ENCODE data around the gene SETD4. TPM values are rescaled to one million over a fixed set of nuclear protein-coding genes. Genes with fewer than 3 reads are reported as not detected.

The SETD4 gene
- total RNA-seq, 2 donors from 2014 or later, result 14.1 to 18.3 TPM

DNA sequence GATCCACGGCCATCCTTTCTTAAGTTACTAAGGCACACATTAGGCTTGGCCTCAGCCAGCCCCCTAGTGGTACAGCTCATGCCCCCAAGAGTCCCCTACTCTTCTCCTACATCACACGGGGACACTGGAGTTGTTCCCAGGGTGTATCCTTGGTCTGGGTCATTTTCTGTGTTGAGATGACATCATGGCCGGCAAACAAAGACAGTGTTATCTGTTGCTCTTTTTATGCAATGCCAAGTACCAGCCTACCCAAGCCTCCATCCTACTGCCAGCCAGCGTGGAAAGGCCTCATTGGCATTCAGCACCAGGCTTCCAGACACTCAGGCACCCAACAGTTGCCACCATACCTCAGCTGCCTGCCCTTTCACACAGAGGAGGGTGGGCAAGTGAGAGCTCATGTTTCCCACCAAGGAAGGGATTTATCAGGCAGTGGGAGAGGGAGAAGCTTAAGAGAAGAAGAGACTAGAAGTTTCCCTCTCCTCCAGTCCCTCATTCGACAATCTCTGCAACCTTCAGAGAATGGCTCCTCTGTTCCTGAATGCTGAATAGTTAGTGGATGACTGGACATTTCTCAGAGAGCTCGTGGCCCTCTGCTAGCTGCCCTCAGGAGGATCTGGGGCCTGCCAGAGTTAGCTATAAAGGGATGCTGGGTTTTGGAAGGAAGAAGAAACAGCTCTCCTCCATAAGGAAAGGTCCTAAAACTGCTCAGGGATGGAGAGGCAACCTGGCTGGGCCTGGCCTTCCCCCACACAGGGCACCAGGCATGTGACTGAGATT, 27.2 kb upstream of the SETD4 start:
- no peaks in the 10 kb centered on the region for H3K27me3 ChIP-seq (replicated peaks; ENCODE audit: insufficient read depth)
- no peak for ATAC-seq (ENCODE audit: insufficient number of reproducible peaks, low FRiP score, low read depth)
- H3K9me3 ChIP-seq, result no peaks in the 10 kb centered on the region
- H3K4me3 ChIP-seq, result no peak overlapping the region
- no peaks in the 10 kb centered on the region for H3K4me1 ChIP-seq (ENCODE audit: control insufficient read depth in 1 of 2, low read depth in 2 of 2)
- DNase-seq (ENCODE audit: low spot score), result no peak
- TF ChIP-seq, protein P1, sequence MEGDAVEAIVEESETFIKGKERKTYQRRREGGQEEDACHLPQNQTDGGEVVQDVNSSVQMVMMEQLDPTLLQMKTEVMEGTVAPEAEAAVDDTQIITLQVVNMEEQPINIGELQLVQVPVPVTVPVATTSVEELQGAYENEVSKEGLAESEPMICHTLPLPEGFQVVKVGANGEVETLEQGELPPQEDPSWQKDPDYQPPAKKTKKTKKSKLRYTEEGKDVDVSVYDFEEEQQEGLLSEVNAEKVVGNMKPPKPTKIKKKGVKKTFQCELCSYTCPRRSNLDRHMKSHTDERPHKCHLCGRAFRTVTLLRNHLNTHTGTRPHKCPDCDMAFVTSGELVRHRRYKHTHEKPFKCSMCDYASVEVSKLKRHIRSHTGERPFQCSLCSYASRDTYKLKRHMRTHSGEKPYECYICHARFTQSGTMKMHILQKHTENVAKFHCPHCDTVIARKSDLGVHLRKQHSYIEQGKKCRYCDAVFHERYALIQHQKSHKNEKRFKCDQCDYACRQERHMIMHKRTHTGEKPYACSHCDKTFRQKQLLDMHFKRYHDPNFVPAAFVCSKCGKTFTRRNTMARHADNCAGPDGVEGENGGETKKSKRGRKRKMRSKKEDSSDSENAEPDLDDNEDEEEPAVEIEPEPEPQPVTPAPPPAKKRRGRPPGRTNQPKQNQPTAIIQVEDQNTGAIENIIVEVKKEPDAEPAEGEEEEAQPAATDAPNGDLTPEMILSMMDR (IDR thresholded peaks at IDR 0.05), result no peak
- H3K36me3 ChIP-seq, result no peaks in the 10 kb centered on the region
- no peak overlapping the region for H3K27ac ChIP-seq

DNA sequence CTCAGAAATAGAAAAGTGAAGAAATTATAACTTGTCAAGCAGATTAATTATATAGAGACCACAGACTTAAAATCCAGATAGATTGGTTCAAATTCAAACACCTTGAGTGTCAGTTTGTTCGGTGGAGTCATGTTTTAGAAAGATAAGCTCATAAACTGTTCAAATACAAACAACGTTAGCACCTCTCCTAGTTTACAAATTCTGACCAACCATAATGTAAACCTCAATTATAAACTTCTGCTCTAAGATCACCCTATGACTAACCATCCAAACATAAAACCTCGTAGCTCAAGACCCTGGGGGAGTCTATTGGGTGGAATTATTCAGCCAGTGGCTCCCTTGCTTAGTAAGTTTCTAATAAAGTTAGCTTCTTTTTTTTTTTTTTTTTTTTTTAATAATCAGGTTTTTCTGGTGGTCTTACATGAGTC, 21.9 kb upstream of the SETD4 start:
- Histone ChIP-seq H3K27me3 (replicated peaks; ENCODE audit: insufficient read depth) (no peaks in the 10 kb centered on the region), H3K36me3 (no peaks in the 10 kb centered on the region), H3K9me3 (no peaks in the 10 kb centered on the region), H3K4me3 (no peak overlapping the region), H3K4me1 (ENCODE audit: control insufficient read depth in 1 of 2, low read depth in 2 of 2) (no peaks in the 10 kb centered on the region), H3K27ac (no peak overlapping the region)
- ATAC-seq (ENCODE audit: insufficient number of reproducible peaks, low FRiP score, low read depth) (no peak), DNase-seq (ENCODE audit: low spot score) (no peak)
- TF ChIP-seq, protein P1 (IDR thresholded peaks at IDR 0.05), result no peak

DNA sequence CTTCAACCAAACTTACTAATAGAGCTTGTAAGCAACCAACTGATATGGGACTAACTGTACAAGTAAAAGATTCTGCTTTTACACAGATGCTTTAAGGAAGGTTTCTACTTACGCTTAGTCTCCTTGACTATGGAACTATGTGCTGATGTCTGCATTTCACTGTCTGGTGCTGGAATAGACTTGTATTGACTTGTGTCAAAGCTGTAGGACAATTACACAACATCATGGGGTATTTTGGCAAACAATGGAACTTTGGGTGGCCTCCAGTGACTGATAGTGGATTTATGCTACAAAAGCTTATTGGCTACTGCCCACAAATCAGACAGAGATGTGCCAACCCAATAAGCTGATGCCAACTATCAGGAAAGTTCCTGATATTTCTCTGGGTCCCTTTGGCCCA, 20.1 kb upstream of the SETD4 start:
- TF ChIP-seq, protein P1 (IDR thresholded peaks at IDR 0.05), result no peak
- H3K36me3 ChIP-seq, result no peaks in the 10 kb centered on the region
- H3K4me1 ChIP-seq (ENCODE audit: control insufficient read depth in 1 of 2, low read depth in 2 of 2), result no peaks in the 10 kb centered on the region
- ATAC-seq (ENCODE audit: insufficient number of reproducible peaks, low FRiP score, low read depth), result no peak
- DNase-seq (ENCODE audit: low spot score), result no peak
- no peak overlapping the region for H3K4me3 ChIP-seq
- no peaks in the 10 kb centered on the region for H3K9me3 ChIP-seq
- no peaks in the 10 kb centered on the region for H3K27me3 ChIP-seq (replicated peaks; ENCODE audit: insufficient read depth)
- no peak overlapping the region for H3K27ac ChIP-seq

DNA sequence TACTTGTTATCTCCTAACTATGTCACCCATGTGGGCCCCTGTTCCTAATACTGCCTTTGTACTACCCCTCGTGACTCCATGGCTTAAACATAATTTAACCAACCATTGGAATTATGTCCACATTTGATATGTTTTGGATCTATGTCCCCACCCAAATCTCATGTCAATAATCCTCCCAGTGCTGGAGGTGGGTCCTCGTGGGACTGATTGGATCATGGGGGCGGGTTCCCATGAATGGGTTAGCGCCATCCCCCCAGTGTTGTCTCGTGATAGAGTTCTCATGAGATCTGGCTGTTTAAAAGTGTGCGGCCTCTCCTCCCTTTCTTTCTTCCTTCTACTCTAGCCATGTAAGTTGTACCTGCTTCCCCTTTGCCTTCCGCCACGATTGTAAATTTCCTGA, 19.3 kb upstream of the SETD4 start:
- Histone ChIP-seq H3K9me3 (no peaks in the 10 kb centered on the region), H3K4me1 (ENCODE audit: control insufficient read depth in 1 of 2, low read depth in 2 of 2) (no peaks in the 10 kb centered on the region), H3K27me3 (replicated peaks; ENCODE audit: insufficient read depth) (no peaks in the 10 kb centered on the region), H3K27ac (no peak overlapping the region), H3K36me3 (no peaks in the 10 kb centered on the region), H3K4me3 (no peak overlapping the region)
- DNase-seq (ENCODE audit: low spot score), result no peak
- TF ChIP-seq, protein P1 (IDR thresholded peaks at IDR 0.05), result no peak
- no peak for ATAC-seq (ENCODE audit: insufficient number of reproducible peaks, low FRiP score, low read depth)

DNA sequence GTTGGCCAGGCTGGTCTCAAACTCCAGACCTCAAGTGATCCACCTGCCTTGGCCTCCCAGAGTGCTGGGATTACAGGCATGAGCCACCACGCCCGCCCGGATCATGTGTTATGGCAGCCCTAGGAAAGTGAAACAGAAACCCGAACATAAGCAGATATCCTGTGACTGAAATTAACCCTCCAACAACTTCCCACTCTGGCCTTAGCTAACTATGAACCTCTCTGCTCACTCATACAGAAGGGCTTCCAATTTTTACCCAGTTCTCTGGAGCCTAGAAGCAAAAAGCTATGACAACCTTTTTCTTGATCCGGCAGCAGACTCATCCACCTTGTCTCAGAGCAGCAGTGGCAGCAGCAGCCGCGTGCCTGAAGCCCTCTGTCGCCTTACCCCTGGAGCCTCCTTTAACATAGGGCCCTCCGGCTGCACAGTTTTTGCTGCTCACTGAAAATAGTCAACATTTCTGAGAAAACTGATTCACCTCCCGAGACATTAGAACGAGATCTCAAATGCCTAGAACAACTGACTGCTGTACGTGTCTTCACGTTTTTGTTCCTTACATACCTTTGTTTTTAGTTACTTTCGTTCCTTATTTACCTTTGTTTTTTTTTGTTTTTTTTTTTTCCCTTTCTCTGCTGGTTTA, 18.8 kb upstream of the SETD4 start:
- no peaks in the 10 kb centered on the region for H3K36me3 ChIP-seq
- no peaks in the 10 kb centered on the region for H3K4me1 ChIP-seq (ENCODE audit: control insufficient read depth in 1 of 2, low read depth in 2 of 2)
- ATAC-seq (ENCODE audit: insufficient number of reproducible peaks, low FRiP score, low read depth) (no peak), DNase-seq (ENCODE audit: low spot score) (no peak)
- H3K9me3 ChIP-seq, result no peaks in the 10 kb centered on the region
- H3K4me3 ChIP-seq, result no peak overlapping the region
- no peak overlapping the region for H3K27ac ChIP-seq
- TF ChIP-seq, protein P1 (IDR thresholded peaks at IDR 0.05), result no peak
- no peaks in the 10 kb centered on the region for H3K27me3 ChIP-seq (replicated peaks; ENCODE audit: insufficient read depth)
